BJ (cell line): Measurements from ENCODE around the gene ATXN1. TPM values are rescaled to one million over a fixed set of nuclear protein-coding genes. Genes with fewer than 3 reads are reported as not detected.

Experiments used
- CTCF ChIA-PET: fragments of 350-600 bp; formaldehyde crosslinking; extraction: SDS; loops from one replicate; lab custom pipeline; 2021; ENCODE audit warnings: antibody characterized with exemption, inconsistent platforms; lab: Yijun Ruan, JAX
- POLR2A ChIA-PET: fragments of 300-600 bp; sonication (Branson Sonifier 250); formaldehyde crosslinking; extraction: SDS; loops from one replicate; lab custom pipeline; 2021; ENCODE audit warnings: antibody characterized with exemption; lab: Charles Lee
- DNase-seq: peaks from one replicate; pipeline ENCODE4 v3.0.0-alpha.2; 2011; ENCODE audit warnings: low read depth
- H3K27me3 ChIP-seq: 2 replicates; pipeline ENCODE4 v1.6.0; 2011; ENCODE audit warnings: low read length; ENCODE audit not compliant: control insufficient read depth, insufficient read depth
- H3K36me3 ChIP-seq: 2 replicates; pipeline ENCODE4 v1.5.1; 2011; ENCODE audit warnings: low read length; ENCODE audit not compliant: control insufficient read depth, insufficient read depth
- H3K4me3 ChIP-seq: 2 replicates; pipeline ENCODE4 v1.5.1; 2011; ENCODE audit warnings: low read depth, mild to moderate bottlenecking, control low read depth, low read length
- CTCF ChIP-seq: IDR thresholded peaks from 2 replicates; pipeline ENCODE4 v1.5.1; 2011; ENCODE audit warnings: low read depth, mild to moderate bottlenecking, control low read depth, inconsistent platforms, low read length, moderate library complexity; ENCODE audit not compliant: insufficient read depth
- polyA plus RNA-seq: library from polyadenylated mRNA; depleted of rRNA; stranded (reverse); fragments of >200 nt; gene quantifications from 2 replicates; pipeline ENCODE4 v1.2.3, GENCODE V29; 2011

ATXN1 gene
- polyA plus RNA-seq, 1 experiment: 60.2 TPM

DNA sequence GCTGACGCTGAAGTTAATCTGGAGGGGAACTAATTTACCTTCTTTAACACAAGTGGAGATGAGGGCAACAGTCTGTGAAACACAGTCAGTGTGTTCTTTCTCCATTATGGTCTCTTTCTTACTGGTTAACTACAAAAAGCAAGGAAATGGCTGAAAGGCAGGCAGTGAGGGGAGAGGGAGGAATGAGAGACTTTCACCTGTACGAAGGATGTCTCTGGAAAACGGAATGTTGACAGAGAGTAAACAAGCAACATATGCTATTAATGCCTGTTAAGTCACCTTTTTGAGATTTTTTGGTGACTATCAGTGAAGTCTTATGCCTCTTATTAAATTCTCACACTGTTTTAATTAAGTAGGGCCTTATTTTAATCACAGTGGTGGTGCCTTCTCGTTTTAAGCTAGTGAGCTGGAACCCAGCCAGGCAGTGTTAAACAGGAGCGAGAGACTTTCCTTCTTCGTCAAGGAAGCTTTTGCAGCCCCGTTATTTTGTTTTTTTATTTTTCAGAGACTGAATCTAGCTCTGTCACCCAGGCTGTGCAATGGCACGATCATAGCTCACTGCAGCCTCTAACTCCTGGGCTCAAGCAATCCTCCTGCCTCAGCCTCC, 165.6 kb downstream of the ATXN1 start:
- CTCF ChIA-PET: interaction anchor here (0.6 to 1.2 kb wide), 2 partner anchors 17 to 61 kb away, joined by 3 to 4 read pairs; no protein-coding TSS in a partner anchor

GRCh38 chr6:16594849-16595248, 166.4 kb downstream of the ATXN1 start:
- CTCF ChIA-PET: interaction anchor here (0.6 kb wide), 1 partner anchor 62 kb away, joined by 4 read pairs; no protein-coding TSS in a partner anchor
- H3K36me3 ChIP-seq: peaks cover 7% of the 10 kb centered on the region; the same call in 1 of the 2 replicates
- H3K27me3 ChIP-seq: no peaks in the 10 kb centered on the region
- no peak for DNase-seq
- POLR2A ChIA-PET: no interaction called here
- TF ChIP-seq CTCF: no peak
- H3K4me3 ChIP-seq: no peak overlapping the region

More for the DNA sequence above, 165.6 kb downstream of the ATXN1 start:
- no peak for TF ChIP-seq CTCF
- Histone ChIP-seq H3K36me3 (peaks cover 7% of the 10 kb centered on the region; the same call in 1 of the 2 replicates), H3K4me3 (no peak overlapping the region), H3K27me3 (no peaks in the 10 kb centered on the region)
- POLR2A ChIA-PET: no interaction called here
- DNase-seq: no peak

DNA sequence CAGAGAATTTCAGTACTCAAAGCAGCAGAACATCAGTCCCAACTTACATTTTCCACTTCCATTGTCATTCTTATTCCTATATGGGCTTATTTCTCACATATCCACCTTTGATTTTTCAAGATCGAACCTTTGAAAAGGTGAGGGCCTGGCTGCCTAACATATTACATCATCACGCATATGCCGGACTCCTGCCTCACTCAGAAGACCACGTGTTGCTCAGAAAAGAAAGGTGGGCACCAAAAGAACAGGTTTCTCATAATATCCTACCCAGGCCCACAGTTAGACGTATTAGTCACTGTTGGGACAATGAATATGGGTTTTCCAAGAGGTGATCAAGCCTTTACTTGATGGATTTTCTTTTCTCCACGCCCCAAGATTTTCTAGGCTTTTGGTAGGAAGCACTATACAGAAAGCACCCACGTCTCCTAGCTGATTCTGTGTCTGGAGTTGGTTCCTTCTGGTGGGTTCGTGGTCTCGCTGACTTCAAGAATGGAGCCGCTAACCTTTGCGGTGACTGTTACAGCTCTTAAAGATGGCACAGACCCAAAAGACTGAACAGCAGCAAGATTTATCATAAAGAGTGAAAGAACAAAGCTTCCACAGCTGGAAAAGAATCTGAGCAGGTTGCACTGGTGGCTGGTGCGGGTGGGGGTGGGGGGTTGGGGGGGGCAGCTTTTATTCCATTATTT, 168.9 kb downstream of the ATXN1 start:
- POLR2A ChIA-PET: no interaction called here
- peaks cover 7% of the 10 kb centered on the region; the same call in 1 of the 2 replicates for H3K36me3 ChIP-seq
- CTCF ChIA-PET: interaction anchor here (1.0 kb wide), 1 partner anchor 18 kb away, joined by 3 read pairs; no protein-coding TSS in a partner anchor
- no peaks in the 10 kb centered on the region for H3K27me3 ChIP-seq
- TF ChIP-seq CTCF: no peak
- no peak overlapping the region for H3K4me3 ChIP-seq
- no peak for DNase-seq

- peaks cover 3% of the 10 kb centered on the region; the same call in 1 of the 2 replicates for H3K36me3 ChIP-seq
- no peak for DNase-seq
- no peak overlapping the region for H3K4me3 ChIP-seq
- H3K27me3 ChIP-seq: no peaks in the 10 kb centered on the region
- CTCF ChIA-PET: interaction anchor here (1.0 kb wide), 1 partner anchor 19 kb away, joined by 3 read pairs; no protein-coding TSS in a partner anchor
- no peak for TF ChIP-seq CTCF
- POLR2A ChIA-PET: no interaction called here
Measured at GRCh38 chr6:16591396-16592222, 169.7 kb downstream of the ATXN1 start.

GRCh38 chr6:16585805-16586204, 175.5 kb downstream of the ATXN1 start:
- ChIA-PET CTCF (no interaction called here), POLR2A (no interaction called here)
- TF ChIP-seq CTCF: no peak
- no peak for DNase-seq
- Histone ChIP-seq H3K36me3 (peaks cover 9% of the 10 kb centered on the region), H3K27me3 (no peaks in the 10 kb centered on the region), H3K4me3 (no peak overlapping the region)
